GF-D8 (cell line): ENCODE data around the gene CNFN.

Experiments
- DNase-seq: peaks from one replicate; lab custom pipeline; 2025; lab: John Stamatoyannopoulos, UW

CNFN gene

DNA sequence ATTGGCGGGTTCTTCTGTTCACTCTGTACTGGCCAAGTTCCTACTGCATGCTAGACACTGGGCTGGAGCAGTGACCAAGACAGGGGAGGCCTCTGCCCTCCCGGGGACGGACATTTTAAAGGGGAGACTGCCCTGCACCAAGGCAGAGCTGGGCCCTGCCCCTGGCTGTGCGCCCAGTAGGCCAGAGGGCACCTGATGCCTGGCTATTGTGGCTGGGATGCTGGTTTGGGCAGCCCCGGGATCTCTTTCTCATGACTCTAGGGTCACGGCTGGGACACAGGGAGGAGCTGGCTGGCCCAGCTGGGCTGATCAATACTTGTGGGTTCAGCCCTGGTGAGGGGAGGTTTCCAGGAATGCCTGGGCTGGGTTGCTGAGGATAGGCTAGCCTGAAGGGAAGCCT lies 19.4 kb upstream of the CNFN start:
- no peak for DNase-seq

DNA sequence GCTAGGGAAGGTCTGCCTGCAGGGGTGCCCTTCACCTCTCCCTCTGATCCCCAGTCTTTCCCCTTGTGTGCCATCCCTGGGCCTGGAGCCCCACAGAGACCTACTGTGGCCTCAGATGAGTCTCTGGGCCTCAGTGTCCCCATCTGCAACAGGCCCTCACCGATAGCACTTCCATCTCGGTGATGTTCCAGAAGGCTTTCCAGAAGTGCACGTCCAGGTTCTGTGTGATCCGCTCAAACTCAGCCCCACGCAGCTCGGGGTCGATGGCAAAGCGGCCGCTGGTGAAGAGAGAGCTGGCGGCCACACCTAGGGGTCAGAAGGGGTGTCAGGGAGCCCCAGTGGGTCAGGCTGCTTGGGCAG lies 17.7 kb upstream of the CNFN start:
- DNase-seq, result no peak

DNA sequence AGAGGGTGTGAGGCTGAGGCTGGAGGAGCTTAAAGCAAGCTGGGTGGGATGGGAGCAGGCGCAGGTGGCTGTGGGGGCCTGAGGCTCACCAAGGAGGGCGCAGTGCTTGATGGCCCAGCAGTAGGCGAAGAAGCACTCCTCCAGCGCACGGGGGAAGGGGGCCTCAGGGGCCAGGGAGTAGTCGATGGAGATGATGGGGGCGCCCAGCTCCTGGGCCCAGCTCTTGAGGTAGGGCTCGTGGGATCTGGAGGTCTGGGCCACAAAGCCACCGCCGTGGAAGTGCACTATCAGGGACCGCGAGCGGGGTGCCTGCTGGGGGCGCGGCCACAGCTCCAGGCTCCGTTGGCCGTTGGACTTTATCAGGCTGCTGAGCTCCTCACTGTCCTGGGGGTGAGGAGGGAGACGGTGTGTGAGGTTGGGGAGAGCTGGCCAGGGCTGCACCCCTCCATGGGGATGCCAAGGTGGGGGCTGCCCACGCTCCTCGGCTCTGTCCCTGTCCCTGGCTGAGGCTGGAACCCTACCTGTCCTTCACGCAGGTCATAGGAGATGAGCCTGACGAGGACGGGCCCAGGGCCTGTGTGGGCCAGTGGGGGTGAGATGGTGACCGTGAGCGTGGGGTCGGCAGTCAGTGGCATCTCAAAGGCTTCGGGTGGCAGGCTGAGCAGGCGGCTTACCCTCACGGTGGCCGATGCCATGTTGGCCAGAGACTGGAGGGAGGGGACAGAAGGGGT lies 17.2 kb upstream of the CNFN start:
- DNase-seq, result no peak

DNA sequence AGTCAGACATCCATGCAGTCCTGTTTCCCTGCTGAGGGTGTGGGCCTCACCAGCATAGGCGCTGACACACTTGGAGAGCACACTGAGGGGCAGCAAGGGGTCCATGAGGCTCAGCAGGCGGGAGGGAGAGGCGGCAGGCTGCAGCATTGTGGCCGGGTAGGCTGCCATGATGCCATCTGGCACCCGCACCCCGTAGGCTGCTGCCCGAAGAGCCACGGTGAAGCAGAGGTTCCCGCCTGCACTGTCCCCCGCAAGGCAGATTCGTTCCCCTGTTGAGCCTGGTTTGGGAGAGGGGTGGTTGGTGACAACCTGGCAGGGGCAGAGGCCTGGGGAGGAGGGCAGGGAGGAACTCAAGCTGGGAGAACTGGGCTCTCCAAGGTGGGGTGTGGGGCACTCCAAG lies 16.0 kb upstream of the CNFN start:
- no peak for DNase-seq

DNA sequence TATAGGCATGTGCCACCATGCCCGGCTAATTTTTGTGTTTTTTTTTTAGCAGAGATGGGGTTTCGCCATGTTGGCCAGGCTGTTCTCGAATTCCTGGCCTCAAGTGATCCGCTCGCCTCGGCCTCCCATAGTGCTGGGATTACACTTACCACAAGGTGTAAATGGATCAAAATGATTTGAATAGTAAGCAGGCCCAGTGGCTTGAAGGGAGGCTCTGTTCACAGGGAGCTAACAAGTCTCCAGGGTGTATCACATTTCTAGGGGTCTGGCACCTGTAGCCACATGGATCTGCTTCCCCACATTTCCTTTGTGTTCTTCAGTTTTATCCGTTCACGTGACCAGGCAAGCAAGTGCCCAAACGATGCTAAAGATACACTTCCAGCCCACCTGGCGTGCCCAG lies 13.5 kb upstream of the CNFN start:
- no peak for DNase-seq

DNA sequence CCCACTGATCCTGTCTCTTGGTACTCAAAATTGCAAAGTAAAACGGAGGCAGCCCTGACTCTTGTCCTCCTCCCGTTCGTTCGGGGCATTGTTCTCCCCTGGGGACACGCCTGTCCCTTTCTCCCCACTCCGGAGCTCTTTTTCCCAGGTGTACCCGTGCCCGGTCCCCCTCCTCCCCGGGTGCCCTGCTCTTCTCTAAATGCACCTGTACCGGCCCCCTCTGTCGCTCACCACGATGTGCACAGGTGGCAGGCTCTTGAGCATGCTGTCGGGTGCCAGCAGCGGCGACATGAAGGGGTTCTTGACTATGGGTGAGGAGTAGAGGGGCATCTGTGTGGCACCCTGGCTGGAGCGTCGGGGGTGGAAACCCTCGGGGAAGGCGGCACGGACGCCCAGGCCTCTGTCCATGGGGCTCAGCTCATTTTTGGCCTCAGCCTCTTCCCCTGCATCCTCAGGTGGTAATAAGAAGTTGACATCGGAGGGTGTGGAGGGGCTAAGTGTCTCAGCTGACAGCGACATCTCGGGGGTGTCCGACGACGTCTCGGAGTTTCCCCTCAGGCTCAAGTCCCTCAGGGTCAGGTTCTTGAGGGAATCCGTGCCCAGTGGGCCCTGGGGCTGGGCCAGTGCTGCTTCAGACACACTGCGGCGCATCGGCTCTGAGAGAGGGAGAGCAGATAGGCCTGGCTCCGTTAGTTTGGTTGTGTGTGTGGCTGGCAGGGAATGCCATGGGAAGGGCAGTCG lies 12.4 kb upstream of the CNFN start:
- DNase-seq, result no peak

DNA sequence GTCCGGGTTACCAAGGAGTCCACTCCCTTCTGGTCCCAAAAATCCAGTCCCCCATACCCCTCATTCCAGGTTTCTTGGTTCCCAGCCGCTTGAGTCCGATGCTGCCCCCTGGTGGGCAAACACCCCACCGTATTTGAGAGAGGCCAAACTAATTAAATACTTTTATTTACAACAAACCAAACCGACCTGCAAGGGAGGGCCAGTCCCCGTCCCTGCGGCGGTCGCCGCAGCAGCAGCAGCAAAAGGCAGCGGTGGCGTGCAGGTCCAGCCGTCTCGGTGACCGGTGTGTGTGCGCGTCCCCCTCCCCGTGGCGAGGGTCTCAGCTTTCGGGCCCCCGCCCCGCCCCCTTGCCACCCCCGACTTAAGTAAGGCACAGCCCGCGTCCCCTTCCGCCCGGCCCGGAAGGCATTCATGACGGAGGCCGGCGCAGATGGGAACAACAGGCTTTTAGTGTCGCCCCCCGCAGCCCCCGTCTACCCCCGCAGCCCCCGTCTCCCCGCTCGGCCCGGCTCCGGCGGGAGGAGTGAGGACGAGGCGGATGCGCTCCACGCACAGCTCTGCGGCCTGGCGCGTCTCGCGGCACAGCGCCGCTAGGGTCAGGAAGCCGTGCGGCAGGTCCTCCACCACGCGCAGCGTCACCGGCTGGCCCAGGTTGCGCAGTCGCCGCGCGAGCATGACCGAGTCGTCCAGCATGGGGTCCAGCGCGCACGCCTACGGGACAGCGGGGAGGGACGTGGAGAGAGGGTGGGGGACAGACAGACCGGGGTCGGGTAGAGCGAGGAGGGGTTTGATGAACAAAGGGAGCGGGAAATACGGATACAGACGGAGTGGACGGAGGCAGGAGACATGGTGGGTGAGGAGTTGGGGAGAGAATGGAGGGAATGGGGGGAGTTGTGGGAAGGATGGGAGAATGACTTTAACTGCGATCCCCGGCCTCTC lies 11.5 kb upstream of the CNFN start:
- no peak for DNase-seq

DNA sequence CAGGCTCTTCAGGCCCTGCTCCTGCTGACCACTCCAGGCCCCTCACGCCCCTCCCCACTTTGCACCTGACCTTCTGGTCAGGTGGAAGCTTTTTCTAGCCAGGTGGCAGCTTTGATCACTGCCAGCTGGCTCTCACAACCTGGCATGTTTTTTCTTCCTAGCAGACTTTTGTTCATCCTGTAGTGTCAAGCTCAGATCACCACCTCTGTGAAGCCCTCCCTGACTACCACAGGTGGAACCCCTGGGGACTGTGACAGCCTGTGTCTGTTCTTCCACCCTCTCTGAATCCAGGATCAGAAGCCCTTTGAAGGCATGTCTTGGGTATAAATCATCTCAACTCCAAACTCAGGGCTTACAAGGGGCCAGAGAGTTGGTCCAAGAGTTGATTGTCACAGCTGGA lies 10.3 kb upstream of the CNFN start:
- DNase-seq, result no peak

DNA sequence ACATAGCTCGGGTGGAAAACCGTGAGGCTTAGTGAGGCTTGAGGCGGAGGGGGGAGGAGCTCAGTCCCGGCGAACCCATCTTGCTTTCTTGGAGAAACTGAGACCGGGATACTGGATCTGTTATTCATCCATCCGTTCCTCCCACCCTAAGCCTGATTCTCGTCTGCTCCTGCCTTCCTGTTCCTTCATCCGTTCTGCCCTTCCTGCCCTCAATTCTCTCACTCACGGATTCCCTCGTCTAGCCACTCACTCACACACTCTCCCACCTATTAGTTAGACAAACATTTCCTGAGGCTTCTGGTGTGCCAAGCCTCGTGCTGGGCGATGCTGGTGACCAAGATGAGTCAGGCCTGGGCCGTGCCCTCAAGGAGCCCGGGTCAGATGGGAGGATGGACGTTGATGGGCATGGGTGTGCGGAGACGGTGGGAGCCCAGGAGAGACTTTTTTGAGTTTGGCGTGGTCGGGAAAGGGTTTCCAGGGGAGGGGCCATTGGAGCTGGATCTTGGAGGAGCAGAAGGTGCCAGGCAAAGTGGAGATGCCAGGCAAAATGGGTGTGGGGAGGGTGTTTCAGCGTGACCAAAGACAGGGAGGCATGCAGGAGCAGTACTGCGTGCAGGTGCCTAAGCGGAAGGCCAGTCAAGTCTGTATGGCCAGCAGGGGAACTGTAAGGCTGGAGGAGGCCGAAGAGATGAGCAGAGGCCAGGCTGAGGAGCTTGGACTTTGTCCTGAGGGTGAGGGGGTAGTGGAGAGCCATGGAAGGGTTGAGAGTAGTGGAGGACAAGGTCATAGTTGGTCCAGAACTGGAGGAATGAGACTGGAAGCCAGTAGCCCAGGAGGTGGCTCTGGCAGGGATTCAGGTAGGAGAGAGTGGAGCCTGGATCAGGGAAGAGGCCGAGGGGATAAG lies 7.4 kb upstream of the CNFN start:
- DNase-seq, result no peak

DNA sequence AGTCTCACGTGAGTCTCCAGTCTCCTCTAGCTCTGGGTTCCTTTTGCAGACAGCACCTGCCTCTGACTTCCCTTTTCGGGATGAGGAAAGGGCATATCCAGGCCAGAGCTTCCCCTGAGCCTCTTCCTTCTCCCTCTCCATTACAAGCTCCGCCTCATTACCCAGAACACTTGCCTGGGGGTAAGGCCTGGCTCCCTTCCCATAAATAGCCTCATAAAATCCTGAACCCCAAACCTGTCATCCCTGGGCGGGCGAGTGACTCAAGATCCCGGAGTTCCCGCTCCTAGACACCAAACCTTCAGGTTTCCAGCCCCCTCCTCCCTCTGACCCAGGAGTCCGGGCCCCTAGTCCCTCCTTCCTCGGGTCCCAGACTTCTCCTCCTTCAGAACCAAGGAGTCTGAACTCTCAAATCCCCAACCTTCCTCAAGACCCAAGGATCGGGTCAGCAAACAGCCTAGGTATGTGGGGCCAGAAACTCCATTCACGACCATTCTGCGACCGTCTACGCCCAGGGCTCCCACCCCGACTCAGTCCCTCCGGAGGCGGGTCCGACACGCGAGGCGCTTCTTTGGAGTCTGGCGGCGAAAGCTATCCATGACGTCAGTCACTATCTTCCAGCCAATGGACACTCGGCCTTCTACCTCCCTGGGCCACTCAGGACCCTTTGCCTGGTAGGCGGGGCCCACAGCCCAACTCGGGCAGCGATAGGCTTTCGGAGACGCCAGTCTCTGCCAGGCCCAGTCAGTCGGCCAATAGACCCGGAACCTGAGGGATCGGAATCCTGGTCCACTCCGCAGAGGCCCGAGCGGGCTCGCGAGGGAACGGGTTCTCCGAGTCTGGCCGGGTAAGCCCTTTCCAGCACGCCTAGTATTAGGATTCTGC lies 6.5 kb upstream of the CNFN start:
- DNase-seq, result peak; percentile 95

DNA sequence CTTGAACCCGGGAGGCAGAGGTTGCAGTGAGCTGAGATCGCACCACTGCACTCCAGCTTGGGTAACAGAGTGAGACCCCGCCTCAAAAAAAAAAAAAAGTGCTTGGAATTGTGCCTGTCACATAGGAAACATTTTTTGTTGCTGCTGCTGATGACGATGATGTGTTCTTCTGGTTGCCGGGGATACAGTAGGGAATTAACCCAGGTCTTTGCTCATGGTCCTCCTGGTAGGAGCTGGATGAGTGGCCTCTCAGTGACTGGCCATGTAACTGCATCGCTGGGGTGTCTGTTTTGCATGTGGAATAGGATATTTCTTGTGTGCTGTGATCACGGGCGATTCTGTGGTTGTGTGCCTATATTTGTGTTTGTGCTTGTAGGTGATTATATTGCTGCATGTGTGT lies 4.7 kb upstream of the CNFN start:
- no peak for DNase-seq

DNA sequence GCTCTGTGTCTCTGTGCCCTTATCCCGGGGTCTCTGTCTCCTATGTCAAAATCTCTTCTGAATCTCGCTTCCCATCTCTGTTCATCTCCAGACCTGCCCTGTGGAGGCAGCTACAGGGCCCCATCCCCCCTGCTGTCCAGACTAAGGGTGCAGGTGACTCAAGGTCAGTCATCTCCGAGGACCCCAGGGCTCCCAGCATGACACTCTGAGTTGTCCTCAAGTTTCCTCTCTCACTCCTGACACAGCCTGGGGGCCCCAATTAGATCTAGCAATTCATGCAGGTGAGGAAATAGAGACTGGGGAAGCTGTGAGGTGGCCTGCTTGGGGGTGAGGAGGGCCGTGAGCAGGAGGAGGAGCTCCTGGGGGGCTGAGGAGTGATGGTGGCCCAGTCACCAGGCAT lies 2.1 kb upstream of the CNFN start:
- DNase-seq, result no peak

DNA sequence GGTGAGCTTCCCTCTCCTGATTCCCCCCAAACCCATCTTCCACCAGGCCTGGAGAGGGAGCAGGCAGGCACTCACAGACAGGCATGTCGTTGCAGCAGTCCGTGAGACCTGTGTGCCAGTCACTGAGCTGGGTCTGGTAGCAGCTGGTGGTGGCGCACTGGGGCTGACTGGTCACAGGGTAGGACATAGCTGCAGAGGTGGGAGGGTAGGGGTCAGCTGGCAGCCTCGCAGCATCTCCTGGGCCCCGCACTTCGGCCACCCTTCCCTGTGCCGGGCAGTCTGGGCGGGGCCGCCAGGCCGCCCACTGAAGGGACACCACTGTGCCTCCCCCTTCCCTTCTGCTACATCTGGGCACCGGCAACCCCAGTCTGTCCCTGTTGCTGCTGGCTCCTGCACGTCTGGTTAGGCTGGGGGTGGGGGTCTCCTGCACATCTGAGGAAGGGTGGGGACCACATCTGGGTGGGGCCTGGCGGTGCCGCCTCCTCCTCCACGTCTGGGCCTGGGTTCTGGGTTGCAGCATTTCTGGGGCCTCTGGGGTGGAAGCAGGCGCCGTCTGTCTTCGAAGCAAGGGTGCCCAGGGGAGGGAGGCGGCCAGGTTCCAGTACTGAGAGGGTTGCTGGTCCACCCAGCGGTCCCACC lies 1.1 kb downstream of the CNFN start:
- no peak for DNase-seq

DNA sequence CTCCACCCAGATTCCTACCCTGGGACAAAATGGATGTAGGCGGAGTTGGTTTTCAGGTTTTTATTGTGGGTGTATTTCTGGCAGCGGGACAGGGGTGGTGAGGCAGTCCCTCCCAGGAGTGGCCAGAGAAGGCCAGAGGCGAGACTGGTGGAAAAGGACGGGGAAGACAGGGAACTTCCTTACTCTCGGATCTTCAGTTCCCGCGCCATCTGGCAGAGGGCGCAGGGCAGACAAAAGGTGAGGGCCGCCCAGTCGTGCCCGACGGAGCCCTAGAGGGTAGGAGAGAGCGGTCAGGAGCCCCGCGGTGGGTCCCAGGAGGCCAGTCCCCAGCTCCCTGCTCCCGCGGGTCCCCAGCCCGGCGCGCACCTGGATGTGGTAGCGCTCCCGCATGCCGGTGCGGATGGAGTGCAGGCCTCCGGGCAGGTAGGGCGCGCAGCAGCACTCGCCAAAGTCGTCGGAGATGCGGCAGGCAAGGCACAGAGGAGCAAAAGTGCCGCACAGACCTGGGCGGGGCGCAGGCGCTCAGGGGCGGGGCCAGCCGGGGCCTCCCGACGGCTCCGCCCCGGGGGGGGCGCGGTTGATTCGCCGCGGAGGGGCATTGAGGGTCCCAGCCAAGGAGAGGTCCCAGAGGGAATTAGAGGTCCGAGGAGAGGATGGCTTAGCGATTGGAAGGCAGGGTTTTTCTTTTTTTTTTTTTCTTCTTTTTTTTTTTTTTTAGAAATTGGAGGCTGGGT lies 3.0 kb downstream of the CNFN start:
- DNase-seq, result peak; percentile 25

DNA sequence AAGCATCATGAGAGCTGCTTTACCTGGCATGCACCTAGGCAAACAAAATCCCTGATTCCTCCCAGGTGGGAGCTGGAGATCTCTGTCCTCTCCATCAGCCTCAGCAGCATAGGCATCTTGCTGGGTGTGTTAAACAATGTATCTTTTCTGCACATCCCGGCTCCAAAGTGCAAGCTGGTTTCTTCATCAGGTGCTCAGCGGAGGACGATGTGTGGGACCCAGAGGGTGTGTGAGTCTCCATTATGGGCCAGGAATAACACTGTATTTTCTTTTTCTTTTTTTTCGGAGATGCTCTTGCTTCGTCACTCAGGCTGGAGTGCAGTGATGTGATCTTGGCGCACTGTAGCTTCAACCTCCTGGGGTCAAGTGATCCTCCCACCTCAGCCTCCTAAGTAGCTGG lies 9.9 kb downstream of the CNFN start:
- no peak for DNase-seq

DNA sequence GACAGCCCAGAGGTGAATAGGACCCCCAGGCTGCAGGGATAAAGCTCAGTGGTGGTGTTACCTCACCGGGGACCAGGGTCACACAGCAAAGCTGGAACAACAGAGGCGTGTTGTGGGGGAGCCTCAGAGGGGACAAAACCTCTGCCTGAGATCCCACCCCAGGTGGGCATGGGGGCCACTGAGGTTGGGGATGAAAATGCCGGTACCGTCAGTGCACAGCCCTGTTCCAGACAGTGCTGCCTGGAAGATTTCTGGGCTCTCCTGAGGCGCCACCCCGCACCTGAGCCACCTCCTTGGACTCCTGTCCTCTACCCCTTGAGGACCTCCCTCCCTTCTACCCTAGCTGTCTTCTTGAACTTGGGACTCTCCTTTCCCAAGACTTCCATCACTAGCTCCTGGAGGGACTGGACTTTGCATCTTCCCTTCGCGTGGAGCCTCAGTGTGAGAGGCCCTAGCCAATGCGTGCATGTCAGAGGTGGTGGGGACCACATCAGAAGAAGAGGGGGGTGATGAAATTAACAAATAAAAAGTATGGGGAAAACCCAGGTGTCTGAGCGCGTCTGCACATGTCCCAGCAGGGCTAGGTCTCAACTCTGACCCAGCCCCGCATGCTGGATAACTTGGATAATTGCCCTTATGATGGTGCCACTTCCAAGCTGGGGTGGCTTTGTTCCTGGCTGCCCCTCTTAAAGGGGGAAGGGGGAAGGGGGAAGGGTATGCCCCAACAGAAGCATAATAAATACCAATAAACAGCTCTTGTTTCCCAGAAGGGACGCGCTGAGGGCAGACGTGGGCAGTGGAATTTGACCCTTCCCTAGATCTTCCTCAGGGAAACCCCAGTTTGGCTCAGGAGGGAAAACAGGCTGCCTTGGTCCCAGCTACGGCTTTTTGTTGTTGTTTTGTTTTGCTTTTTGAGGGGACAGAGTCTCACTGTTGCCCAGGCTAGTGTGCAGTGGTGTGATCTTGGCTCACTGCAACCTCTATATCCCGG lies 11.6 kb downstream of the CNFN start:
- no peak for DNase-seq

DNA sequence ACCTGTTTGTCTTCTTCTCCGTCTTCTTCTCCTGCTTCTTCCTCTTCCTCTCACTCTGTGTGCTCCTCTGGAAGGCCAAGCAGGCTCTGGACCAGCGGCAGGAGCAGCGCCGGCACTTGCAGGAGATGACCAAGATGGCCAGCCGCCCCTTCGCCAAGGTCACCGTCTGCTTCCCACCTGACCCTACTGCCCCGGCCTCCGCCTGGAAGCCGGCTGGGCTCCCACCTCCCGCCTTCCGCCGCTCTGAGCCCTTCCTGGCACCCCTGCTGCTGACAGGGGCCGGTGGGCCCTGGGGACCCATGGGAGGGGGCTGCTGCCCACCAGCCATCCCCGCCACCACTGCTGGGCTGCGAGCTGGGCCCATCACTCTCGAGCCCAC lies 13.9 kb downstream of the CNFN start:
- no peak for DNase-seq

DNA sequence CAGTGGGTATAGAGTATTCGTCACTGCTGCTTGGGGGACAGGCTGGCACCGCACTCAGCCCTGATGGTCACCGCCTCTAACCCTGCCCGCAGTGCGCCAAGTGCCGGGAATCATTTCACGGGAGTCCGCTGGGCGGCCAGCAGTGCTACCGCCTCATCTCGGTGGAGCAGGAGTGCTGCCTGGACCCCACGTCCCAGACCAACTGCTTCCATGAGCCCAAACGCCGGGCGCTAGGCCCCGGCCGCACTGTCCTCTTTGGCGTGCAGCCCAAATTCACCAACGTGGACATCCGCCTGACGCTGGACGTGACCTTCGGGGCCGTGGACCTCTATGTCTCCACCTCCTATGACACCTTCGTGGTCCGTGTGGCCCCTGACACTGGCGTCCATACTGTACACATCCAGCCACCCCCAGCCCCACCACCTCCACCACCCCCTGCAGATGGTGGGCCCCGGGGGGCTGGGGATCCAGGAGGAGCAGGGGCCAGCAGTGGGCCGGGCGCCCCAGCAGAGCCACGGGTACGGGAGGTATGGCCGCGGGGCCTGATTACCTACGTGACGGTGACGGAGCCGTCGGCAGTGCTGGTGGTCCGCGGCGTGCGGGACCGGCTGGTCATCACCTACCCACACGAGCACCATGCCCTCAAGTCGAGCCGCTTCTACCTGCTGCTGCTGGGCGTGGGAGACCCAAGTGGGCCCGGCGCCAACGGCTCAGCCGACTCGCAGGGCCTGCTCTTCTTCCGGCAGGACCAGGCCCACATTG lies 14.5 kb downstream of the CNFN start:
- no peak for DNase-seq
